ENCODE results near the gene ADAP1.

ADAP1 gene

GRCh38 chr7:885893-886625 is 68.4 kb downstream of the ADAP1 start:
- Histone ChIP-seq H3K4me2 (ENCODE audit: insufficient read depth, low read length) (no peak overlapping the region), H2AFZ (ENCODE audit: low read depth, low read length) (no peak overlapping the region), H3K36me3 (ENCODE audit: insufficient read depth, low read length) (peaks cover 54% of the 10 kb centered on the region), H3K9me3 (ENCODE audit: insufficient read depth, low read length, severe bottlenecking) (no peaks in the 10 kb centered on the region), H3K4me1 (ENCODE audit: insufficient read depth, low read length) (no peaks in the 10 kb centered on the region), H3K27me3 (ENCODE audit: insufficient read depth, low read length, poor library complexity) (no peaks in the 10 kb centered on the region), H3K4me3 (ENCODE audit: low read depth in 1 of 2, low read length in 2 of 2) (no peak overlapping the region), H4K20me1 (ENCODE audit: insufficient read depth, low read length) (peaks cover 93% of the 10 kb centered on the region), H3K27ac (ENCODE audit: low read length) (no peak overlapping the region; the same call in 1 of the 2 replicates), H3K9ac (ENCODE audit: low read depth, low read length) (no peak overlapping the region), H3K79me2 (ENCODE audit: insufficient read depth, low read length) (peaks cover 80% of the 10 kb centered on the region)
- ATAC-seq (ENCODE audit: insufficient read depth, low read depth): no peak
- no peak for DNase-seq
- no peak for TF ChIP-seq EZH2 (IDR thresholded peaks at IDR 0.05; ENCODE audit: borderline replicate concordance, low read depth, low read length, severe bottlenecking)

- no peak for DNase-seq
- Histone ChIP-seq H3K4me3 (ENCODE audit: low read depth in 1 of 2, low read length in 2 of 2) (no peak overlapping the region), H3K4me1 (ENCODE audit: insufficient read depth, low read length) (no peaks in the 10 kb centered on the region), H3K79me2 (ENCODE audit: insufficient read depth, low read length) (peaks cover 85% of the 10 kb centered on the region), H3K36me3 (ENCODE audit: insufficient read depth, low read length) (peaks cover 48% of the 10 kb centered on the region), H3K9me3 (ENCODE audit: insufficient read depth, low read length, severe bottlenecking) (no peaks in the 10 kb centered on the region), H3K4me2 (ENCODE audit: insufficient read depth, low read length) (no peak overlapping the region), H3K27ac (ENCODE audit: low read length) (no peak overlapping the region; the same call in 1 of the 2 replicates), H3K27me3 (ENCODE audit: insufficient read depth, low read length, poor library complexity) (no peaks in the 10 kb centered on the region), H4K20me1 (ENCODE audit: insufficient read depth, low read length) (peaks cover 93% of the 10 kb centered on the region), H3K9ac (ENCODE audit: low read depth, low read length) (no peak overlapping the region), H2AFZ (ENCODE audit: low read depth, low read length) (no peak overlapping the region)
- TF ChIP-seq CTCF (IDR thresholded peaks at IDR 0.05; ENCODE audit: borderline replicate concordance, extremely low read depth, low read length, poor library complexity, severe bottlenecking): no peak
- no peak for TF ChIP-seq EZH2 (IDR thresholded peaks at IDR 0.05; ENCODE audit: borderline replicate concordance, low read depth, low read length, severe bottlenecking)
- ATAC-seq (ENCODE audit: insufficient read depth, low read depth): no peak
Observed at GRCh38 chr7:885261-885892, 69.1 kb downstream of the ADAP1 start.

GRCh38 chr7:884191-885003 is 70.1 kb downstream of the ADAP1 start:
- Histone ChIP-seq H4K20me1 (ENCODE audit: insufficient read depth, low read length) (peaks cover 98% of the 10 kb centered on the region), H3K27ac (ENCODE audit: low read length) (no peak overlapping the region), H3K9ac (ENCODE audit: low read depth, low read length) (no peak overlapping the region), H2AFZ (ENCODE audit: low read depth, low read length) (no peak overlapping the region), H3K9me3 (ENCODE audit: insufficient read depth, low read length, severe bottlenecking) (no peaks in the 10 kb centered on the region), H3K4me3 (ENCODE audit: low read depth in 1 of 2, low read length in 2 of 2) (no peak overlapping the region), H3K4me1 (ENCODE audit: insufficient read depth, low read length) (peaks cover 5% of the 10 kb centered on the region), H3K36me3 (ENCODE audit: insufficient read depth, low read length) (peaks cover 50% of the 10 kb centered on the region), H3K79me2 (ENCODE audit: insufficient read depth, low read length) (peaks cover 95% of the 10 kb centered on the region), H3K4me2 (ENCODE audit: insufficient read depth, low read length) (no peak overlapping the region), H3K27me3 (ENCODE audit: insufficient read depth, low read length, poor library complexity) (no peaks in the 10 kb centered on the region)
- DNase-seq (no peak), ATAC-seq (ENCODE audit: insufficient read depth, low read depth) (no peak)
- no peak for TF ChIP-seq EZH2 (IDR thresholded peaks at IDR 0.05; ENCODE audit: borderline replicate concordance, low read depth, low read length, severe bottlenecking)
- no peak for TF ChIP-seq CTCF (IDR thresholded peaks at IDR 0.05; ENCODE audit: borderline replicate concordance, extremely low read depth, low read length, poor library complexity, severe bottlenecking)

Measured in DND-41 (cell line).